HG02623 (cell line): ENCODE data around the gene CHN2.

Experiments used
- ATAC-seq: cut with Tn5 transposase; IDR thresholded peaks from one replicate; pipeline ENCODE4 v1.9.1; 2021; ENCODE audit warnings: moderate library complexity; ENCODE audit not compliant: unreplicated experiment

Gene CHN2

GRCh38 chr7:29194594-29195427, at the start of gene CHN2:
Gene CHN2, plus strand, starts transcription at chr7:29194775.
- ATAC-seq, result no peak

DNA sequence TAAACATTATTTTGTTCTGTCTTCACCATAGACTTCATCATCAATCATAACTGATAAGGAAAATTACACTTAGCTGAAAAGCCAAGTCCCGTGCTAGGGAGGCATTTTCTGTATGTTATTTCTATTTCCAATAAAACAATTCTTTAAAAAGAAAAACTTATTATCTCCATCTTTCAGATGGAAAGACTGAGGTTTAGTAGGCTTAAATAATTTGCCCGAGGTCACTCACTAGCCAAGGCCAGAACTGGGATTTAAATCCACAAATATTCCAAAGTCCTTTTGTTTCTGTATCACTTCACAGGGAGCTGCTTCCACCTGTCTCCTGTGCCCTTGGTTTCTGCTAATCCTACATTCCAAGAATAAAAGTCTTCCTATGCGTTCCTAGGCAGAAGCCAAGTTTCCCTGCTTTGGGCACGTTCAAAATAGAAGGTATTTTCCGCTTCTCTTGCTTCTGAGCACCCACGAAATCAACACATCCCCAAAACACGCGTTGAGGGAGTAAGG, 49.0 kb upstream of the CHN2 start:
- ATAC-seq, result no peak

- ATAC-seq, result no peak
These were observed 48.4 kb upstream of the CHN2 start, which contains the start of gene CPVL for GRCh38 chr7:29146057-29146706. Gene CPVL, minus strand, starts transcription at chr7:29146537. Its CDS starts 25,476 bp downstream, at chr7:29121061.

DNA sequence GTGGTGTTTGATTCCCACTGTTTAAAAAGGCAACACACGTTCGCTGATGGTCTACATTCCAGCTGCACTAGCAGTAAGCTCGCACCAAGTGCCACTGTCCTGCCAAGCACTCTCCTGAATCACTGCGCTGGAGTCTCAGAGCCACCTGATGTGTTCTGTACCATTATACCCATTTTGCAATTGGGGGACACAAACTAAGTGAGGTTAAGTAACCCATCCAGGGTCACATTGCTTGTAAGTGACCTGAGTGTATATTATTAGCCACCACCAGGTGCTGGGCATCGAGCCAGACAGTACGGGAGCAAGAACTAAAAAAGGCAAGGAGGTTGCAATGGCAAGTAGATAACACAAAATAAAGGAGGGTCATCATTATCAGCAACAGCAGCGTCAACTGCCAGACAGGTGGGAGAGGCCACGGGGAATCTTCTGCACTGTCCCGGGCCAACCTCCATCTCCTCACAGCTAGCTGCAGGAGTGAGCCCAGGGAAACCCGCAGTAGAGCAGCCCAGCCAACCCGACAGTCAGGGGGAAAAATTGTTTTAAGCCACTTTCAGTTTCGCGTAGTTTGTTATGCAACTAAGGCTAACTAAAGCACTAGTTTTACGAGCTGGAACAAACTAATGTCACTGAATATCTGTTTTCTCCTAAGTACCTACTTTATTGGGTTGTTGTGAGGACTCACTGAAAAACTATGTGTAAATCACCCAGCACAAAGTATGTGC, 47.5 kb upstream of the CHN2 start:
- no peak for ATAC-seq

- no peak for ATAC-seq
These were observed 46.8 kb upstream of the CHN2 start for GRCh38 chr7:29147821-29148220.

DNA sequence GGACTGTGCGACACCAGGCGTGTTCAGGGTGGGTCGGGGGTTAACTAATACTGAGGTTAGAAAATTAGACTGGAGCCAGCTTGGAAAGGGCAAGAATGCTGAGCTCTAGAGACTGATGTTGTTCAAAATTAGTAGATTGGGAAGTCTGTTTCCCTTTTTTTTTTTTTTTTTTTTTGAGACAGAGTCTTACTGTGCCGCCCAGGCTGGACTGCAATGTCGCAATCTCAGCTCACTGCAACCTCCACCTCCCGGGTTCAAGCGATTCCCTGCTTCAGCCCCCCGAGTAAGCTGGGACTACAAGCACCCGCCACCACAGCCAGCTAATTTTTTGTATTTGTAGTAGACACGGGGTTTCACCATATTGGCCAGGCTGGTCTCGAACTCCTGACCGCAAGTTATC, 45.5 kb upstream of the CHN2 start:
- ATAC-seq, result no peak

DNA sequence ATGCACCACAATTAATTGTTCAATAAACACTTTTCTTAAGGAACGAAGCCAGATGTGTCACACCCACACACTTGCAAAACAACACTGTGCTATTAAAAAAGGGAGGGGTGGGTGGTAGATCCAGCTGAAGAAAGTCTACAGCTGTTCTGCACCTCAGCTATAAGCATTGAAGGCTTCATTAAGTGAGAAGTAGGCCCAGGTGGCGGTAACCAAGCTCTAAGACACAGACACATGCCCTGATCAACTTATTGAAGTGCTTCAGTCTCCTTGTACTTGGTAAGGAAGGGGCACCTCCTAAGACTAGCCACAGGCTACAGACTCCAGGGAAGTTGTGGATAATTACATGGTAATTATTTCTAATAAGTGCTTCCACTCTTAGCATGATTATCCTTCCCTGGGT, 43.7 kb upstream of the CHN2 start:
- ATAC-seq, result no peak

DNA sequence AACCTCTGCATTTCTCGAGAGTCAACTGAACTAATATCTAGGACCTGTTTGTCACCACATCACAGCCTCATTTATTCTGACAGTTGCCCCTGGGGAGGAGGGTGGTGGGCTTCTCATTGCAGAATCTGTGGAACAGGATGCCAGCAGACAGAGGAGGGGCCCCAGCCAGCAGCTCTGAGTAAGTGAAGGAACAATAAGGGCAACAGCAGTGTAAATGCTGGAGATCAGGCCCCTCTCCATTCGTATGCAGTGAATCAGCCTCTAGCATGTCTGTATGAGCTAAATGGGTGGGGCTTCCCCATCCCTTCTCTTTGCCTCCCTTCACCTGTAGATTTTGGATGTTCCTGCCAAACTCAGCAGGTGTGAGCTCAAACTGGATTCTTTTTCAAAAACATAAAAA, 40.5 kb upstream of the CHN2 start:
- no peak for ATAC-seq

GRCh38 chr7:29156907-29157452, 37.6 kb upstream of the CHN2 start:
- ATAC-seq, result no peak

DNA sequence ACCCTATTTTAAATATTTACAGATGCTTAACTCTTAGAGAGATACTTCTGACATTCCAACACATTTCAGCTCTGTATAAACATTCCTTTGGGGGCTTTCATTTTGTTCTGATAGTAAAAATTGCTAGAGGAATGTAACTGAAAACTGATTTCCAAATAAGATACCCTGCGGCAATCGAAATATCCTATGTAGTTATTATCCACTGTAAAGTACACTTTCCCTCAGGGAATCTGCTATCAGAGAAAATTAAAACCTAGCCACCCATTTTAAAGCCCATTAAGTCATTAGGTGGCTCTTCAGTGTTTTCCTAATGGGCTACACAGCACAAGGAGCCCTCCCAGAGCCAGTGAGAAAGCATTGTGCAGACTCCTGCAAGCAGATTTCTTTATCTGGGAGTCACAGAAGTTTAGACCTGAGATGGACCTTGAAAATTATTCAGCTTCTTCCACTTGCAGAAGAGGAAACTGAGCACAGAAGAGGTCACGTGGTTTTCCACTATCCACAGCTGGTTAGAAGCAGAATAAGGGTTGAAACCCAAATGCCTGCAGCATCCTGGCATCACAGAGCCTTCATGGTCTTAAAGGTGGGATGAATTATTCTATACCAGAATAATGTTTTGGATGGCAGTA, 35.7 kb upstream of the CHN2 start:
- ATAC-seq, result no peak

- ATAC-seq, result no peak
These were observed 34.5 kb upstream of the CHN2 start for GRCh38 chr7:29160080-29160479.

DNA sequence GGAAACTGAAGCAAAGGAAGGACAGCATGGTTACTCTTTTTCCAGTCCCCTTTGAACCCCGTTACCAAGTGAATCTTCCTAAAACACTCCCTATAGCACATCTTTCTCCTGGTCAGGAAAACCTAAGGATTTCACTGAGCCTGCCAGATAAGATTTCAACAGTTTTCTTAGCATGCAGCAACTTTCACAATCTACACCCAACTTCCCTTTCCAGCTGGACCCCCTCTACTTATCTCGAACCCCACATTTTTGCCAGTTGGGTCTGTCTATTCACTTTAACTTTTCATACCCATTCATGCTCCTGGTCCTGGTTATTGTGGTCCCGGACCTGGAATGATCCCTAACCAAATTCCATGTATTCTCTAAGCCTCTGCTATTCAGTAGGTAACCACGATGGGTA, 33.3 kb upstream of the CHN2 start:
- no peak for ATAC-seq

DNA sequence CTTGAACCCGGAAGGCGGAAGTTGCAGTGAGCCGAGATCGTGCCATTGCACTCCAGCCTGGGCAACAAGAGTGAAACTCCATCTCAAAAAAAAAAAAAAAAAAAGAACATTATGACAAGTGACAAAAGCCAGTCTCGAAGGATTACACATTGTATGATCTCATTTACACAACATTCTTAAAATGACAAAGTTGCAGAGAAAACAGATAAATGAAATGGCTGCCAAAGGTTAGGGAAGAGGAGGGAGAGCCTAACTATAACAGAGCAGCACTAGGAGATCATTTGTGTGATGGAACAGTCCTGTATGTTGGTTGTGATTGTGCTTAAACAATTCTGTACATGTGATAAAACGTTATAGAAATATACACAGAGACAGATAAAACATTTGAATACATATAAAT, 32.0 kb upstream of the CHN2 start:
- ATAC-seq, result no peak

DNA sequence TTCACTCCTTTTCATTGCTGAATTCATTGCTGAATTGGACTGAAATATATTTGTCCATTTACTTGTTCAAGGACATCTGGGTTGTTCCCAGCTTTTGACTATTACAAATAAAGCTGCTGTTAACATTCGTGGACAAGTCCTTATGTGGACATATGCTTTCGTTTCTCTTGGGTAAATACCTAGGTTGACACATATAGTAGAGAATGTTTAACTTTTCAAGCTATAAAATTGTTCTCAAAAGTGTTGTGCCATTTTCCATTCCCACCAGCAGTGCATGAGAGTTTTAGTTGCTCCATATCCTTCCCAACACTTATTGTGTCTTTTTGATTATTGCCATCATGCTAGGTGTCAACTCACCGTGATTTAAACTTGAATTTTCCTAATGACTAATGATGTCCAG, 30.7 kb upstream of the CHN2 start:
- ATAC-seq, result no peak

- ATAC-seq, result no peak
These were observed 26.9 kb upstream of the CHN2 start for GRCh38 chr7:29167721-29168120.

DNA sequence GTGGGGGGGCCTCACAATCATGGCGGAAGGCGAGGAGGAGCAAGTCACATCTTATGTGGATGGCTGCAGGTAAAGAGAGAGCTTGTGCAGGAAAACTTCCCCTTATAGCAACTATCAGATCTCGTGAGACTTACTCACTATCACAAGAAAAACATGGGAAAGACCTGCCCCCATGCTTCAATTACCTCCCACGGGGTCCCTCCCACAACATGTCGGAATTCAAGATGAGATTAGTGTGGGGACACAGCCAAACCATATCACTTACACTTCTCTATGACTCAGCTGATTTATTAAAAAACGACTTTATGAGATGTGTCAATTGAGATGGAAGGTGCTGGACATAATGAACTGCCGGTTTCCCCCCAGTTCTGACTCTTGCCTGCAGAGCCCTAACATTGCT, 23.8 kb upstream of the CHN2 start:
- ATAC-seq, result no peak

GRCh38 chr7:29173458-29173857, 21.1 kb upstream of the CHN2 start:
- ATAC-seq, result no peak

DNA sequence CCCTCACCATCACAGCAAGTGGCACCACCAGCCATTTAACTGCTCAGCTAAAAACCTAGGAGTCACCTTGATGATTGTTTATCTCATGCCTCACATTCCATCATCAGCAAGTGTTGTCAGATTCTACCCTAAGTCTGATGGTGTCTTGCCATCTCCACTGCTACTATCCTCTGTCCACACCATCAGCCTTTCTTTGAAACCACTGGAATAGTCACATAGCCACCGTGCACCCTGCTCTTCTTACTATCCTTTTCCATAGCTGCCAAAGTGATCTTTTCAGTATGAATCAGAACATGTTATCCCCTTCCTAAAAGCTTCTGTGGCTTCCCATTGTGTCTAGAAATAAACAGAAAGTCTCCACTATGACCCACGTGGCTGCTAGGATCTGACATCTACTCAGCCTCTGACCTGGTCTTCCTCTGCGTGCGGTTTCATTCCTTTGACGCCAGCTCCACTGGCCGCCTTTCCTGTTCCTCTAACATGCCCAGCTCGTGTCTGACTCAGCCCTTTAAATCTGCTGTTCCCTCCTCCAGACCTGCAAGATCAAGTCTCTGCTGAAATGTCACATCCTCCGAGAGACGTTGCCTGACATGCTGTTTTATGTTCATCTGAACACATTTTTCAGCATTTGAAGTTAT, 16.5 kb upstream of the CHN2 start:
- ATAC-seq, result no peak

DNA sequence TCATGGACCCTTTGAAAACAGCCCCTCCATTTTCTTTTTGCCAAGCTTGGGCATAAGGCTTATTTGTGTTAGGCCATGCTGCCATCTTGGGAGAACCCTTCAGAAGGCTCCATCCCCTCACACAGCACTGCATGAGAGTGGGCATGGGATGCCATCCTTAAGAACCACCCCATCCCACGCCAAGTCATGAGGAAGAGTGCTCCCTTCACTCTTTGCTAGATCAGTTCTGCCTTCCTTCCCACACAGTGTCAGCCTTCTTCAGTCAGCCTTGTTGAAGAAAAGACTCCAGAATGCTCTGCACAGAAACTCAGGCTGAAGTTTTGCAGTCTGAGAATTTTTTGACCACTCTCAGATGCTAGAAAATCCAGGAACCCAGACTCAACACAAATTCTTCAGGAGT, 15.5 kb upstream of the CHN2 start:
- no peak for ATAC-seq

DNA sequence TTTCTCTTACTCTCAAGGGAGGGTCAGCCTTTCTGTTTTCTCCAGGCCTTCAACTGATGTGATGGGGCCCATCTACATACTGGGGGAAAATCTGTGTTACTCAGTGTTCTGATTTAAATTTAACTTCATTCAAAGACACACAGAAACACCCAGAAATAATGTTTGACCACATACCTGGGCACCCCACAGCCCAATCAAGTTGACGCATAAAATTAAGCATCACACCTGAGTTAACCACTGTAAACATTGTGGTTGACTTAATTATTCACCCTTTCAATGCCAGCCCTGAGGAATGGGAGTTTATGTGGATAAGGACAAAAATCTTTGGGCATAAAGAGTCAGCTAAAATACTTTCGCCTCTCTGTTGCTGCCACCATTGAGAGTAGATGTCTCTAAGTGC, 10.0 kb upstream of the CHN2 start:
- ATAC-seq, result no peak
